Measurements from ENCODE around the gene NT5DC2. TPM values are rescaled to one million over a fixed set of nuclear protein-coding genes. Genes with fewer than 3 reads are reported as not detected.

The NT5DC2 gene
- total RNA-seq, 1 donor from 2014 or later, result 189 TPM

- no peaks in the 10 kb centered on the region for H3K9me3 Mint-ChIP-seq (ENCODE audit: unreplicated experiment)
- peaks cover 39% of the 10 kb centered on the region for H3K36me3 ChIP-seq (ENCODE audit: insufficient read depth, low read length)
- no peak overlapping the region for H3K4me3 Mint-ChIP-seq (ENCODE audit: unreplicated experiment)
- H3K9me3 ChIP-seq (ENCODE audit: insufficient read depth, low read depth, low read length), result no peaks in the 10 kb centered on the region
- TF ChIP-seq CTCF (IDR thresholded peaks at IDR 0.05; ENCODE audit: insufficient read depth, low read depth, low read length) (no peak), EZH2 (IDR thresholded peaks at IDR 0.05; ENCODE audit: insufficient read depth, low read length) (no peak)
- H3K4me2 ChIP-seq (ENCODE audit: low read length), result no peak overlapping the region
- FAIRE-seq, result no peak
- H3K27me3 ChIP-seq (ENCODE audit: insufficient read depth, low read length), result no peaks in the 10 kb centered on the region
- H3K27ac ChIP-seq (ENCODE audit: low read depth, low read length), result no peak overlapping the region
- peaks cover 16% of the 10 kb centered on the region for H3K79me2 ChIP-seq (ENCODE audit: insufficient read depth, low read length)
- no peak overlapping the region for H2AFZ ChIP-seq (ENCODE audit: low read depth, low read length)
- no peaks in the 10 kb centered on the region for H3K27me3 Mint-ChIP-seq (ENCODE audit: low read depth, unreplicated experiment)
- peaks cover 11% of the 10 kb centered on the region for H3K4me1 Mint-ChIP-seq (ENCODE audit: low read depth, unreplicated experiment)
- no peak overlapping the region for H3K4me3 ChIP-seq (ENCODE audit: insufficient read depth, low read depth, low read length)
- DNase-seq (ENCODE audit: low read depth), result no peak
- H3K9ac ChIP-seq (ENCODE audit: low read length), result no peak overlapping the region
- peaks cover 21% of the 10 kb centered on the region for H3K36me3 Mint-ChIP-seq (ENCODE audit: low read depth, unreplicated experiment)
- no peak overlapping the region for H3K27ac Mint-ChIP-seq (ENCODE audit: unreplicated experiment)
- H3K4me1 ChIP-seq (ENCODE audit: insufficient read depth, low read length), result no peaks in the 10 kb centered on the region
- peaks cover 33% of the 10 kb centered on the region for H4K20me1 ChIP-seq (ENCODE audit: insufficient read depth, low read length)
These were observed 23.6 kb upstream of the NT5DC2 start for GRCh38 chr3:52557011-52557960.

- DNase-seq (ENCODE audit: low read depth), result no peak
- H3K27me3 ChIP-seq (ENCODE audit: insufficient read depth, low read length), result no peaks in the 10 kb centered on the region
- no peak overlapping the region for H3K9ac ChIP-seq (ENCODE audit: low read length)
- Mint-ChIP-seq H3K4me3 (ENCODE audit: unreplicated experiment) (no peak overlapping the region), H3K4me1 (ENCODE audit: low read depth, unreplicated experiment) (peaks cover 11% of the 10 kb centered on the region), H3K36me3 (ENCODE audit: low read depth, unreplicated experiment) (peaks cover 15% of the 10 kb centered on the region), H3K9me3 (ENCODE audit: unreplicated experiment) (no peaks in the 10 kb centered on the region), H3K27me3 (ENCODE audit: low read depth, unreplicated experiment) (no peaks in the 10 kb centered on the region), H3K27ac (ENCODE audit: unreplicated experiment) (no peak overlapping the region)
- H3K9me3 ChIP-seq (ENCODE audit: insufficient read depth, low read depth, low read length), result no peaks in the 10 kb centered on the region
- peaks cover 18% of the 10 kb centered on the region for H3K79me2 ChIP-seq (ENCODE audit: insufficient read depth, low read length)
- no peak overlapping the region for H3K27ac ChIP-seq (ENCODE audit: low read depth, low read length)
- peaks cover 50% of the 10 kb centered on the region for H4K20me1 ChIP-seq (ENCODE audit: insufficient read depth, low read length)
- no peak for TF ChIP-seq CTCF (IDR thresholded peaks at IDR 0.05; ENCODE audit: insufficient read depth, low read depth, low read length)
- no peak for TF ChIP-seq EZH2 (IDR thresholded peaks at IDR 0.05; ENCODE audit: insufficient read depth, low read length)
- H3K36me3 ChIP-seq (ENCODE audit: insufficient read depth, low read length), result peaks cover 44% of the 10 kb centered on the region
- no peak overlapping the region for H3K4me2 ChIP-seq (ENCODE audit: low read length)
- H2AFZ ChIP-seq (ENCODE audit: low read depth, low read length), result no peak overlapping the region
- H3K4me1 ChIP-seq (ENCODE audit: insufficient read depth, low read length), result no peaks in the 10 kb centered on the region
- no peak overlapping the region for H3K4me3 ChIP-seq (ENCODE audit: insufficient read depth, low read depth, low read length)
- FAIRE-seq, result no peak
These were observed 21.4 kb upstream of the NT5DC2 start for GRCh38 chr3:52555056-52555455.

All from astrocyte (in vitro differentiated cells and primary cell).